Right atrium auricular region (tissue), 2 donors: ENCODE results near the gene FKTN. TPM values are rescaled to one million over a fixed set of nuclear protein-coding genes. Genes with fewer than 3 reads are reported as not detected.

ENCODE experiments used
- DNase-seq: peaks from one replicate; pipeline ENCODE4 v3.0.0-alpha.2; 2019; ENCODE audit warnings: low spot score
- H3K27ac ChIP-seq, 2 donors: fragments of 200-600 bp; sonication (generic); 1 replicate in 1 of 2; 2 replicates in 1 of 2; pipeline ENCODE4 v1.5.1; 2016 to 2019
- H3K27me3 ChIP-seq, 2 donors: fragments of 200-600 bp; sonication (generic); one replicate each; pipeline versions ENCODE4 v1.5.1 to v1.6.0; 2017 to 2019
- H3K36me3 ChIP-seq: fragments of 200-600 bp; sonication (generic); one replicate; pipeline ENCODE4 v1.5.1; 2016
- H3K4me1 ChIP-seq, 2 donors: fragments of 200-600 bp; sonication (generic); one replicate each; pipeline versions ENCODE4 v1.5.1 to v1.6.0; 2017 to 2019
- H3K4me3 ChIP-seq, 2 donors: fragments of 200-600 bp; sonication (generic); 1 replicate in 1 of 2; 2 replicates in 1 of 2; pipeline ENCODE4 v1.5.1; 2017 to 2019; ENCODE audit warnings: mild to moderate bottlenecking in 1 of 2, moderate library complexity in 1 of 2
- H3K9me3 ChIP-seq, 2 donors: fragments of 200-600 bp; sonication (generic); one replicate each; pipeline ENCODE4 v1.5.1; 2019
- CTCF ChIP-seq, 2 donors: fragments of 200-600 bp; sonication (generic); IDR thresholded peaks; one replicate each; pipeline ENCODE4 v1.5.1; 2019; ENCODE audit warnings: antibody characterized with exemption in 2 of 2
- total RNA-seq, 2 donors: library from RNA; depleted of rRNA; stranded (reverse); fragments of >200 nt; gene quantifications; one replicate each; pipeline ENCODE4 v1.1.0, GENCODE V29; 2016

The FKTN gene
- total RNA-seq, 2 donors from 2014 or later: 4.9 to 6.9 TPM

- H3K36me3 ChIP-seq: no peaks in the 10 kb centered on the region
- no peaks in the 10 kb centered on the region for H3K27me3 ChIP-seq
- H3K4me3 ChIP-seq: no peak overlapping the region
- no peak for DNase-seq
- no peaks in the 10 kb centered on the region for H3K4me1 ChIP-seq
- H3K27ac ChIP-seq: no peak overlapping the region
- no peaks in the 10 kb centered on the region for H3K9me3 ChIP-seq
- TF ChIP-seq CTCF (IDR thresholded peaks at IDR 0.05): no peak
Observed at GRCh38 chr9:105670775-105671174, 112.8 kb downstream of the FKTN start.

GRCh38 chr9:105672711-105673234 is 114.8 kb downstream of the FKTN start:
- no peaks in the 10 kb centered on the region for H3K4me1 ChIP-seq
- no peak for TF ChIP-seq CTCF (IDR thresholded peaks at IDR 0.05)
- DNase-seq: no peak
- H3K27ac ChIP-seq: no peak overlapping the region
- H3K4me3 ChIP-seq: no peak overlapping the region
- no peaks in the 10 kb centered on the region for H3K36me3 ChIP-seq
- H3K27me3 ChIP-seq: no peaks in the 10 kb centered on the region
- H3K9me3 ChIP-seq: no peaks in the 10 kb centered on the region

- Histone ChIP-seq H3K4me1 (no peaks in the 10 kb centered on the region), H3K9me3 (no peaks in the 10 kb centered on the region), H3K36me3 (no peaks in the 10 kb centered on the region), H3K27me3 (no peaks in the 10 kb centered on the region), H3K27ac (no peak overlapping the region), H3K4me3 (no peak overlapping the region)
- TF ChIP-seq CTCF (IDR thresholded peaks at IDR 0.05): no peak
- DNase-seq: no peak
Observed at GRCh38 chr9:105673850-105674387, 116.0 kb downstream of the FKTN start.

- Histone ChIP-seq H3K4me1 (no peaks in the 10 kb centered on the region), H3K36me3 (no peaks in the 10 kb centered on the region), H3K4me3 (no peak overlapping the region), H3K27ac (no peak overlapping the region), H3K9me3 (no peaks in the 10 kb centered on the region), H3K27me3 (no peaks in the 10 kb centered on the region)
- DNase-seq: no peak
- TF ChIP-seq CTCF (IDR thresholded peaks at IDR 0.05): no peak
Observed at GRCh38 chr9:105676351-105676923, 118.5 kb downstream of the FKTN start.

GRCh38 chr9:105678163-105678562 is 120.2 kb downstream of the FKTN start:
- no peak for TF ChIP-seq CTCF (IDR thresholded peaks at IDR 0.05)

GRCh38 chr9:105678781-105679180 is 120.8 kb downstream of the FKTN start:
- Histone ChIP-seq H3K4me1 (no peaks in the 10 kb centered on the region), H3K9me3 (no peaks in the 10 kb centered on the region), H3K36me3 (no peaks in the 10 kb centered on the region), H3K27me3 (no peaks in the 10 kb centered on the region), H3K4me3 (no peak overlapping the region), H3K27ac (no peak overlapping the region)
- no peak for DNase-seq
- TF ChIP-seq CTCF (IDR thresholded peaks at IDR 0.05): no peak

More at GRCh38 chr9:105678163-105678562, 120.2 kb downstream of the FKTN start:
- Histone ChIP-seq H3K27ac (no peak overlapping the region), H3K27me3 (no peaks in the 10 kb centered on the region), H3K4me3 (no peak overlapping the region), H3K9me3 (no peaks in the 10 kb centered on the region), H3K4me1 (no peaks in the 10 kb centered on the region), H3K36me3 (no peaks in the 10 kb centered on the region)
- DNase-seq: no peak
